Activated CD8-positive, alpha-beta memory T cell treated with anti-CD3 and anti-CD28 coated beads, Interleukin-2, amount 10 ng/mL, durations not matched to agents 7 days and 5 days (primary cell): ENCODE measurements around the gene STAM2. TPM values are rescaled to one million over a fixed set of nuclear protein-coding genes. Genes with fewer than 3 reads are reported as not detected.
"Not testable (repeated sequence)": the region's sequence is repeated elsewhere in the genome, so short reads cannot be mapped to it uniquely, and the experiment has no call there.

Experiments used
- ATAC-seq: fragments of 150-1000 bp; cut with Tn5 transposase; one replicate; pipeline ENCODE4 v1.10.0; 2021; ENCODE audit warnings: moderate library complexity
- CTCF ChIA-PET: fragments of 350-600 bp; sonication (Branson Sonifier 250); formaldehyde crosslinking; loops from one replicate; lab custom pipeline; 2021; ENCODE audit warnings: antibody characterized with exemption; lab: Charles Lee
- DNase-seq: peaks from one replicate; pipeline ENCODE4 v3.0.0-alpha.2; 2020
- H3K27ac Mint-ChIP-seq: one replicate; pipeline ENCODE4 v1.8.0; 2021; ENCODE audit warnings: mild to moderate bottlenecking, mixed read lengths
- H3K27me3 Mint-ChIP-seq: one replicate; pipeline ENCODE4 v1.8.0; 2021; ENCODE audit warnings: mixed read lengths
- H3K36me3 Mint-ChIP-seq: one replicate; pipeline ENCODE4 v1.8.0; 2021; ENCODE audit warnings: mild to moderate bottlenecking, mixed read lengths
- H3K4me1 Mint-ChIP-seq: one replicate; pipeline ENCODE4 v1.8.0; 2021; ENCODE audit warnings: mixed read lengths
- H3K4me3 Mint-ChIP-seq: one replicate; pipeline ENCODE4 v1.8.0; 2021; ENCODE audit warnings: mild to moderate bottlenecking, moderate library complexity, mixed read lengths
- H3K9me3 Mint-ChIP-seq: one replicate; pipeline ENCODE4 v1.8.0; 2022; ENCODE audit warnings: low read depth, mixed read lengths
- total RNA-seq, 2 experiments: library from RNA; stranded (reverse); gene quantifications; one replicate each; pipeline ENCODE4 v1.2.3, GENCODE V29; 2021

Gene STAM2
- total RNA-seq, 2 experiments from 2014 or later = 14.1 to 15.8 TPM

DNA sequence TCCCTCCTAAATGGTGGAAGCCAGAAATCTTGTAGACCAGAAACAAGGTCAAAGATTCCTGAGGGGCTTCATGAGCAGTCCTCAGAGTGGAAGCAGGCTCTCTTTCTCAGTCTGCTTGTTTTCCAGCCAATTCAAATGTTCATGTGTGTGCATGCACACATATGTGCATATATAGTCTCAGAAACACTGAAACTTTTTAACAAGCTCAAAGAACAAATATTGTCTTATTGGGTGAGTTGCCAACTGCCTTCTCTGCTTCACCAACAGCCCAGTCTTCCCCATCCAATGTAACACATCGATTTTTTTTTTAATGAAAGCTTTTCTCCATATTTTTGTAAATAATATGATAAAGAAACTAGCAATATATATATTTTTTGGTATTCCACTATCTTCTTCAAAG, 80.4 kb downstream of the STAM2 start:
- Mint-ChIP-seq H3K36me3 (no peaks in the 10 kb centered on the region), H3K27me3 (peaks cover 58% of the 10 kb centered on the region), H3K4me1 (peaks cover 14% of the 10 kb centered on the region), H3K27ac (no peak overlapping the region), H3K4me3 (no peak overlapping the region), H3K9me3 (no peaks in the 10 kb centered on the region)
- CTCF ChIA-PET = no interaction called here
- ATAC-seq = no peak
- DNase-seq = no peak

DNA sequence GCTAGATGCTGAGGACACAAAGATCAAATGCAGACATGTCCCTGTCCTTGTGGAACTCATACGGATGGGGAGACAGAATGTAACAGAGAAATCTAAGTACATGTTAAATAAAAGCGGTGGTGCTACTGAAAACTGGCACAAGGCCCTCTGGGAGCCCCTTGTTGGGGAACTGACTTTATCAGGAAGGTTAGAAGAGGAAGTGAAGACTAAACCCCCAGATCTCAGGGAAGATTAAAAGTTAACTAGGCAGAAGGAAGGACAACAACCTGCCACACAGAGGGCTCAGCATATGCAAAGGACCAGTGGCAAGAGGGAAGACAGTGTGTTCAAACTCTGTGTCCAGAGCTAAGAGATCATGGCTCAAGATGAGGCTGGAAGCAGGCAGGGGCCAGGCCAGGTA, 81.5 kb downstream of the STAM2 start:
- H3K4me3 Mint-ChIP-seq = no peak overlapping the region
- H3K27me3 Mint-ChIP-seq = peaks cover 51% of the 10 kb centered on the region
- DNase-seq (no peak), ATAC-seq (no peak)
- H3K9me3 Mint-ChIP-seq = no peaks in the 10 kb centered on the region
- peaks cover 9% of the 10 kb centered on the region for H3K4me1 Mint-ChIP-seq
- CTCF ChIA-PET = no interaction called here
- no peaks in the 10 kb centered on the region for H3K36me3 Mint-ChIP-seq
- no peak overlapping the region for H3K27ac Mint-ChIP-seq

- H3K4me1 Mint-ChIP-seq = peaks cover 9% of the 10 kb centered on the region
- ATAC-seq (no peak), DNase-seq (no peak)
- no peak overlapping the region for H3K27ac Mint-ChIP-seq
- peaks cover 52% of the 10 kb centered on the region for H3K27me3 Mint-ChIP-seq
- H3K9me3 Mint-ChIP-seq = no peaks in the 10 kb centered on the region
- no peak overlapping the region for H3K4me3 Mint-ChIP-seq
- CTCF ChIA-PET = interaction anchor here (1.0 kb wide), 1 partner anchor 83 kb away, joined by 4 read pairs; the partner anchor contains the start of gene STAM2
- H3K36me3 Mint-ChIP-seq = no peaks in the 10 kb centered on the region
Measured at GRCh38 chr2:152093464-152093863, 82.1 kb downstream of the STAM2 start.

GRCh38 chr2:152092095-152092494, 83.5 kb downstream of the STAM2 start:
- Mint-ChIP-seq H3K36me3 (no peaks in the 10 kb centered on the region), H3K4me1 (peaks cover under 1% of the 10 kb centered on the region), H3K9me3 (no peaks in the 10 kb centered on the region), H3K27ac (no peak overlapping the region), H3K27me3 (peaks cover 40% of the 10 kb centered on the region), H3K4me3 (no peak overlapping the region)
- ATAC-seq (no peak), DNase-seq (no peak)
- CTCF ChIA-PET = no interaction called here

GRCh38 chr2:152090726-152091125, 84.8 kb downstream of the STAM2 start:
- H3K4me3 Mint-ChIP-seq, H3K36me3 Mint-ChIP-seq, CTCF ChIA-PET, H3K9me3 Mint-ChIP-seq, H3K27ac Mint-ChIP-seq, DNase-seq, ATAC-seq, H3K4me1 Mint-ChIP-seq: not testable (repeated sequence)
- peaks cover 30% of the 10 kb centered on the region for H3K27me3 Mint-ChIP-seq

GRCh38 chr2:152089238-152089637, 86.3 kb downstream of the STAM2 start:
- no peaks in the 10 kb centered on the region for H3K36me3 Mint-ChIP-seq
- no peak overlapping the region for H3K27ac Mint-ChIP-seq
- no peaks in the 10 kb centered on the region for H3K9me3 Mint-ChIP-seq
- H3K27me3 Mint-ChIP-seq = peaks cover 18% of the 10 kb centered on the region
- no peaks in the 10 kb centered on the region for H3K4me1 Mint-ChIP-seq
- H3K4me3 Mint-ChIP-seq = no peak overlapping the region
- no peak for ATAC-seq
- no peak for DNase-seq
- CTCF ChIA-PET = interaction anchor here (1.3 kb wide), 1 partner anchor 63 kb away, joined by 4 read pairs; no protein-coding TSS in a partner anchor

- peaks cover 10% of the 10 kb centered on the region for H3K27me3 Mint-ChIP-seq
Measured at GRCh38 chr2:152088006-152088405, 87.6 kb downstream of the STAM2 start.

DNA sequence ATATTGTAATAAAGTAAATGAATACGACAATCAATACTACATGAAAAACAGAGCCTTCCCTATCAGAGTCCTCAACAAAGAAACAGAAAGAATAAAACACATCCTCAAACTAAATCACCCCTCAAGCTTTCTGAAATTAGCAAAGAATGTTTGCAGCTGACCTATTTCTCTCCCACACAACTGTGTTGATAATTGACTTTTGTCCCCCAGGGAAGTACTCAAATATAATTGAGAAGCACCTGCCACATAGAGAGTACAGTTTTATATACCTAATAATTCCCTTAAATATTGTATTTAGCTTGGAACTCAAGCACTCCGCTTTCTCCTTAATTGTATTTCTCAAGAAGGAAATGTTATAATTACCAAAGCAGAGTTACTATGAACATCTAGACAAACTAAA, 89.3 kb downstream of the STAM2 start:
- H3K36me3 Mint-ChIP-seq = no peaks in the 10 kb centered on the region
- peaks cover 10% of the 10 kb centered on the region for H3K27me3 Mint-ChIP-seq

More at GRCh38 chr2:152088006-152088405, 87.6 kb downstream of the STAM2 start:
- Mint-ChIP-seq H3K36me3 (no peaks in the 10 kb centered on the region), H3K27ac (no peak overlapping the region), H3K4me3 (no peak overlapping the region), H3K4me1 (no peaks in the 10 kb centered on the region), H3K9me3 (no peaks in the 10 kb centered on the region)
- no peak for ATAC-seq
- no peak for DNase-seq
- CTCF ChIA-PET = no interaction called here

DNA sequence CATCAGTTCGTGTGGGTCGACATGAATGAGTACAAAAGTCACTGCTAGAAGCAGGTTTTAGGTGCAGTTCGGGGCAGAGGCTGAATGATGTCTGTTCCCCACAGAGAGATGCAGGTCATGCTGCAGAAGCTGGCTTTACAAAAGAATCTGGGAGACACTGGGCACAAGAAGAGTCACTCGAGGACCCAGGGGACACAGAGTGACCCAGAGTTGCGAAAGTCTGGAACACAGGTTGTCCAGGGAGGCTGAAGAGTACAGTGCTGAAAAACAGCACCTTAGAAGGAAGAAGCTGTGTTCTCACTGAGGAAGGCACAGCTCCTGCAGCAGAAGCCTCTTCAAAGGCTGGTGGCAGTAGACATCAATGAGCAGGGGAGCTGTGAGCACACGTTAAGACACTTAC, 91.5 kb downstream of the STAM2 start:
- no peak overlapping the region for H3K27ac Mint-ChIP-seq
- H3K4me1 Mint-ChIP-seq = no peaks in the 10 kb centered on the region
- no peaks in the 10 kb centered on the region for H3K9me3 Mint-ChIP-seq
- DNase-seq (no peak), ATAC-seq (no peak)
- H3K4me3 Mint-ChIP-seq = no peak overlapping the region
- CTCF ChIA-PET = no interaction called here
- H3K27me3 Mint-ChIP-seq = peaks cover 2% of the 10 kb centered on the region
- no peaks in the 10 kb centered on the region for H3K36me3 Mint-ChIP-seq

More for the DNA sequence above, 89.3 kb downstream of the STAM2 start:
- no peak overlapping the region for H3K27ac Mint-ChIP-seq
- no peak for DNase-seq
- CTCF ChIA-PET = no interaction called here
- no peak for ATAC-seq
- no peak overlapping the region for H3K4me3 Mint-ChIP-seq
- H3K4me1 Mint-ChIP-seq = no peaks in the 10 kb centered on the region
- no peaks in the 10 kb centered on the region for H3K9me3 Mint-ChIP-seq

GRCh38 chr2:152083202-152083875, 92.2 kb downstream of the STAM2 start:
- Mint-ChIP-seq H3K27me3 (no peaks in the 10 kb centered on the region), H3K4me1 (no peaks in the 10 kb centered on the region), H3K4me3 (no peak overlapping the region), H3K36me3 (no peaks in the 10 kb centered on the region), H3K9me3 (no peaks in the 10 kb centered on the region), H3K27ac (no peak overlapping the region)
- CTCF ChIA-PET = no interaction called here
- DNase-seq (no peak), ATAC-seq (no peak)

GRCh38 chr2:152078662-152079061, 96.9 kb downstream of the STAM2 start:
- no peaks in the 10 kb centered on the region for H3K9me3 Mint-ChIP-seq
- no peak for ATAC-seq
- H3K27ac Mint-ChIP-seq = no peak overlapping the region
- CTCF ChIA-PET = no interaction called here
- H3K4me1 Mint-ChIP-seq = no peaks in the 10 kb centered on the region
- DNase-seq = no peak
- no peaks in the 10 kb centered on the region for H3K27me3 Mint-ChIP-seq
- H3K4me3 Mint-ChIP-seq = no peak overlapping the region
- H3K36me3 Mint-ChIP-seq = no peaks in the 10 kb centered on the region

DNA sequence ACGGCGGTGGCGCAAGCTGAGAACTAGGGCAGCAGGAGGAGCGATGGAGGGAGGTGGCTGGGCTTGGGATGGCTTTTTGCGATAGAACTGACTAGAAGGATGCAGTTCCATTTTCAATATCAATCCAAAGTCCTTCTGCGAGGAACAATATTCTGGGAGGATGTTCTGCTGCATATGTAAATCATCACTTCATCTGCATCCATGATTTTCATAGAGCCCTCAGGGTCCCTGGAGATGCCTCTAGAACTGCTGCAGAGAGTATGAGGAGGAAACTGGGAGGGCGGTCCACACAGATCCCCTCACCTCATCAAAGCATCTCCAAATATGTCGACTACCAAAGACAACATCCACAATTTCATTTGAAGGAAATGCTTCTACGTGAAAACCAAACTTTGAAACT, 97.5 kb downstream of the STAM2 start:
- H3K9me3 Mint-ChIP-seq = no peaks in the 10 kb centered on the region
- H3K36me3 Mint-ChIP-seq = no peaks in the 10 kb centered on the region
- H3K4me1 Mint-ChIP-seq = no peaks in the 10 kb centered on the region
- no peak overlapping the region for H3K4me3 Mint-ChIP-seq
- ATAC-seq (no peak), DNase-seq (no peak)
- no peaks in the 10 kb centered on the region for H3K27me3 Mint-ChIP-seq
- no peak overlapping the region for H3K27ac Mint-ChIP-seq
- CTCF ChIA-PET = no interaction called here

DNA sequence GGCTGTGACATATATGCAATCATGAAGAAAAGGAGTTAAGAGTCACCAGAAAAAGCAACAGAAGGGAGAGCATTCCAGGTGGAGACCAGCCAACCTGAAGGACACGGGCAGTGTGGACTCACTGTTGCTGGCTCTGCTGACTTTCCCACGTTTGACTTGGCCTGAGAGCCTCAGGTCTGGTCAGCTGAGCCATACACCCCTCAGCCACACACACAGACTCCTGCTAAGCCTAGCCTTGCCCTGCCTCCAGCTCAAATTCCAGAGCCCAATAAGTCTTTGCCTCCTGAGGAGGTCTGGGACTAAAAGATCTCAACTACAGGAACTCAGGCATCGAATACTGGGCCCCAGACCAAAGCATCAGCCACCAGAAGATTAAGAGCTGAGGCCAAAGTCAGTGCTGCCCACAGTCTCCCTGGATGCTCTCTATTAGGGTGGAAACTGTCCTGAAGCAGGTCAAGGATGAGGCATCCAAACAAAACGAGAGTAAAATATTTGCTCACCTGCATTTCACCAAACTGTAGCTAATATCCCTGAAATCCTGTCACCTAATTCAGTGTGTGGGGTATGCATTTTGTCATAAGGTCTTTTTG, 100.0 kb downstream of the STAM2 start:
- CTCF ChIA-PET = no interaction called here
- Mint-ChIP-seq H3K4me1 (no peaks in the 10 kb centered on the region), H3K4me3 (no peak overlapping the region), H3K27me3 (no peaks in the 10 kb centered on the region), H3K9me3 (no peaks in the 10 kb centered on the region), H3K27ac (no peak overlapping the region), H3K36me3 (no peaks in the 10 kb centered on the region)
- ATAC-seq (no peak), DNase-seq (no peak)

- ATAC-seq (no peak), DNase-seq (no peak)
- Mint-ChIP-seq H3K27ac (no peak overlapping the region), H3K4me1 (no peaks in the 10 kb centered on the region), H3K4me3 (no peak overlapping the region), H3K36me3 (no peaks in the 10 kb centered on the region), H3K27me3 (no peaks in the 10 kb centered on the region), H3K9me3 (no peaks in the 10 kb centered on the region)
- CTCF ChIA-PET = no interaction called here
Measured at GRCh38 chr2:152072011-152072410, 103.6 kb downstream of the STAM2 start.
